ENCODE results near the gene MCHR1. TPM values are rescaled to one million over a fixed set of nuclear protein-coding genes. Genes with fewer than 3 reads are reported as not detected.
A peak's percentile ranks its signal among the peaks of the same experiment; 100 is the strongest.

The MCHR1 gene
- total RNA-seq, 3 donors from 2014 or later, result not detected

- H3K27me3 ChIP-seq, result no peaks in the 10 kb centered on the region
- H3K4me1 ChIP-seq, result no peaks in the 10 kb centered on the region
- no peak overlapping the region for H3K27ac ChIP-seq
- H3K9me3 ChIP-seq, result no peaks in the 10 kb centered on the region
- intact Hi-C loops (cut with DNase I; ENCODE audit: low total_unique reads), result no loop called here
- no peak for TF ChIP-seq POLR2A (IDR thresholded peaks at IDR 0.05)
- no peak for TF ChIP-seq POLR2AphosphoS5 (IDR thresholded peaks at IDR 0.05)
- TF ChIP-seq, protein P1, sequence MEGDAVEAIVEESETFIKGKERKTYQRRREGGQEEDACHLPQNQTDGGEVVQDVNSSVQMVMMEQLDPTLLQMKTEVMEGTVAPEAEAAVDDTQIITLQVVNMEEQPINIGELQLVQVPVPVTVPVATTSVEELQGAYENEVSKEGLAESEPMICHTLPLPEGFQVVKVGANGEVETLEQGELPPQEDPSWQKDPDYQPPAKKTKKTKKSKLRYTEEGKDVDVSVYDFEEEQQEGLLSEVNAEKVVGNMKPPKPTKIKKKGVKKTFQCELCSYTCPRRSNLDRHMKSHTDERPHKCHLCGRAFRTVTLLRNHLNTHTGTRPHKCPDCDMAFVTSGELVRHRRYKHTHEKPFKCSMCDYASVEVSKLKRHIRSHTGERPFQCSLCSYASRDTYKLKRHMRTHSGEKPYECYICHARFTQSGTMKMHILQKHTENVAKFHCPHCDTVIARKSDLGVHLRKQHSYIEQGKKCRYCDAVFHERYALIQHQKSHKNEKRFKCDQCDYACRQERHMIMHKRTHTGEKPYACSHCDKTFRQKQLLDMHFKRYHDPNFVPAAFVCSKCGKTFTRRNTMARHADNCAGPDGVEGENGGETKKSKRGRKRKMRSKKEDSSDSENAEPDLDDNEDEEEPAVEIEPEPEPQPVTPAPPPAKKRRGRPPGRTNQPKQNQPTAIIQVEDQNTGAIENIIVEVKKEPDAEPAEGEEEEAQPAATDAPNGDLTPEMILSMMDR (IDR thresholded peaks at IDR 0.05), result no peak
- H3K4me3 ChIP-seq, result no peak overlapping the region
- DNase-seq (ENCODE audit: low spot score in 2 of 2), result no peak
- no peaks in the 10 kb centered on the region for H3K36me3 ChIP-seq
Measured at GRCh38 chr22:40661671-40662070, 17.6 kb upstream of the MCHR1 start.

DNA sequence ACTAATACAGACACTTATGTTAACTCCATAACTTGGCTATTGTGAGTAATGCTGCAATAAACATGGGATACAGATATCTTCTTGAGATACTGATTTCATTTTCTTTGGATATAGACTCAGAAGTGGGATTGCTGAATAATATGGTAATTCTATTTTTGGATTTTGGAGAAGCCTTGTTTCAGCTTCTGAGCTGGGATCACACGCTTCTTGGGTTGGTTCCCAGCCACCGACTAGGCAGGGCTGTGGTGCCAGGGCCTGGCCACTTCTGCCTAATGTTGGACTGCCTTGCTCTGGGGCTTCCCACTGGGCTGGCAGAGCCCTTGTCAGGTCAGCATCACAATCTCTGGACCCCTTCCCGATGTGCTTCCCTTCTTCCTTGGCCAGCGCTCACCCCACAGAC, 14.0 kb upstream of the MCHR1 start:
- no peaks in the 10 kb centered on the region for H3K27me3 ChIP-seq
- intact Hi-C loops (cut with DNase I; ENCODE audit: low total_unique reads), result no loop called here
- H3K4me3 ChIP-seq, result no peak overlapping the region
- TF ChIP-seq, protein P1 (IDR thresholded peaks at IDR 0.05), result no peak
- TF ChIP-seq POLR2A (IDR thresholded peaks at IDR 0.05) (no peak), POLR2AphosphoS5 (IDR thresholded peaks at IDR 0.05) (no peak)
- H3K36me3 ChIP-seq, result no peaks in the 10 kb centered on the region
- DNase-seq (ENCODE audit: low spot score in 2 of 2), result no peak
- peak overlapping the region; percentile 51 to 87 for H3K27ac ChIP-seq
- no peaks in the 10 kb centered on the region for H3K4me1 ChIP-seq
- H3K9me3 ChIP-seq, result no peaks in the 10 kb centered on the region

GRCh38 chr22:40666151-40666848, 13.0 kb upstream of the MCHR1 start:
- no peaks in the 10 kb centered on the region for H3K27me3 ChIP-seq
- H3K36me3 ChIP-seq, result no peaks in the 10 kb centered on the region
- intact Hi-C loops (cut with DNase I; ENCODE audit: low total_unique reads), result no loop called here

DNA sequence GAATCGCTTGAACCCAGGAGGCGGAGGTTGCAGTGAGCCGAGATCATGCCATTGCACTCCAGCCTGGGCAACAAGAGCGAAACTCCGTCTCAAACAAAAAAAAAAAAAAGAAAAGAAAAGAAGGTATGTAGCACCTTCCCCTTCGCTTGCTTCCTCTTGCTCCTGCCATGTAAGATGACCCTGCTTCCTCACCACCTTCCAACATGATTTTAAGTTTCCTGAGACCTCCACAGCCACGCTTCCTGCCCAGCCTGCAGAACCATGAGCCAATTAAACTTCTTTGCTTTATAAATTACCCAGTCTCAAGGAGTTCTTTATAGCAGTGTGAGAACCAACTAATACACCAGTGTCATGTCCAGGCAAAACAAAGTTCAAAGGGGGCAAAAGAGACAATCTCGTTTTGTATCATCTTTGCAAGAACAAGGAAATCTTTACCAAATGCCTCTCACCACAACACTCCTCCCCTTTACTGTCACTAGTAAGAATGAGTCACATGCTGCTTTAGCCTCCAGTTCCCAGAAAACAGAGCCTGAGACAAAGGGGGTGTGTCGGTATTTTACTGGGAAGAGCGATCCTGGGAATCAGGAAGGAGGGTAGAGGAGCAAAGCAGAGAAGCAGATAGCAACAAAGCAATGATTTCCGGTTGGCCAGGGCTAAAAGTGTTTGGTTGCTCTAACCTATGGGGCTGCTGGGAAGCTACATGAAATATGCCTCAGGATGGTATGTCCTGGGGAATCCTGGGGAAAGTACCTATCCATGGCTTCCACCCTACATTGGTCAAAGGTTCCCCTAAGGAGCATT, 10.5 kb upstream of the MCHR1 start:
- no peak for DNase-seq (ENCODE audit: low spot score in 2 of 2)
- intact Hi-C loops (cut with DNase I; ENCODE audit: low total_unique reads), result no loop called here
- no peaks in the 10 kb centered on the region for H3K27me3 ChIP-seq
- no peaks in the 10 kb centered on the region for H3K36me3 ChIP-seq
- H3K4me3 ChIP-seq, result no peak overlapping the region
- TF ChIP-seq POLR2A (IDR thresholded peaks at IDR 0.05), result no peak
- TF ChIP-seq, protein P1 (IDR thresholded peaks at IDR 0.05), result no peak
- TF ChIP-seq POLR2AphosphoS5 (IDR thresholded peaks at IDR 0.05), result no peak
- no peaks in the 10 kb centered on the region for H3K4me1 ChIP-seq
- peak overlapping the region; percentile 36 to 68 for H3K27ac ChIP-seq
- H3K9me3 ChIP-seq, result no peaks in the 10 kb centered on the region

More at GRCh38 chr22:40666151-40666848, 13.0 kb upstream of the MCHR1 start:
- Histone ChIP-seq H3K4me3 (no peak overlapping the region), H3K27ac (peak overlapping the region in 1 of 2 donors; percentile 87), H3K4me1 (no peaks in the 10 kb centered on the region), H3K9me3 (no peaks in the 10 kb centered on the region)
- no peak for TF ChIP-seq POLR2A (IDR thresholded peaks at IDR 0.05)
- no peak for TF ChIP-seq POLR2AphosphoS5 (IDR thresholded peaks at IDR 0.05)
- TF ChIP-seq, protein P1 (IDR thresholded peaks at IDR 0.05), result no peak
- DNase-seq (ENCODE audit: low spot score in 2 of 2), result no peak

GRCh38 chr22:40670058-40670457, 9.2 kb upstream of the MCHR1 start:
- intact Hi-C loops (cut with DNase I; ENCODE audit: low total_unique reads), result no loop called here
- H3K4me3 ChIP-seq, result no peak overlapping the region

More at GRCh38 chr22:40670058-40670457, 9.2 kb upstream of the MCHR1 start:
- no peaks in the 10 kb centered on the region for H3K4me1 ChIP-seq
- no peaks in the 10 kb centered on the region for H3K36me3 ChIP-seq
- H3K27ac ChIP-seq, result peak overlapping the region in 1 of 2 donors; percentile 68
- TF ChIP-seq, protein P1 (IDR thresholded peaks at IDR 0.05), result no peak
- TF ChIP-seq POLR2A (IDR thresholded peaks at IDR 0.05) (no peak), POLR2AphosphoS5 (IDR thresholded peaks at IDR 0.05) (no peak)
- no peaks in the 10 kb centered on the region for H3K9me3 ChIP-seq
- DNase-seq (ENCODE audit: low spot score in 2 of 2), result no peak
- H3K27me3 ChIP-seq, result no peaks in the 10 kb centered on the region
